GM18517 (cell line): Measurements from ENCODE around the gene PCIF1.
"Not testable (repeated sequence)": the region's sequence is repeated elsewhere in the genome, so short reads cannot be mapped to it uniquely, and the experiment has no call there.

Experiments
- ATAC-seq: cut with Tn5 transposase; IDR thresholded peaks from one replicate; pipeline ENCODE4 v1.9.1; 2021; ENCODE audit warnings: mild to moderate bottlenecking, moderate library complexity; ENCODE audit not compliant: unreplicated experiment

Gene PCIF1

GRCh38 chr20:45921337-45922189, 12.9 kb upstream of the PCIF1 start:
- ATAC-seq: no peak

GRCh38 chr20:45924391-45925261, 9.9 kb upstream of the PCIF1 start:
- ATAC-seq: no peak

GRCh38 chr20:45925821-45926506, 8.5 kb upstream of the PCIF1 start:
- no peak for ATAC-seq

GRCh38 chr20:45926731-45927070, 7.8 kb upstream of the PCIF1 start:
- no peak for ATAC-seq

GRCh38 chr20:45927071-45927878, 7.2 kb upstream of the PCIF1 start:
- no peak for ATAC-seq

GRCh38 chr20:45931680-45932079, 2.8 kb upstream of the PCIF1 start:
- ATAC-seq: not testable (repeated sequence)

- ATAC-seq: no peak
These were observed 1.0 kb upstream of the PCIF1 start for GRCh38 chr20:45933266-45934045.

GRCh38 chr20:45934046-45934585, 367 bp upstream of the PCIF1 start:
- no peak for ATAC-seq

- no peak for ATAC-seq
These were observed 1.0 kb downstream of the PCIF1 start for GRCh38 chr20:45935416-45936046.

- no peak for ATAC-seq
These were observed 3.3 kb downstream of the PCIF1 start for GRCh38 chr20:45937765-45938164.

GRCh38 chr20:45938727-45939438, 4.4 kb downstream of the PCIF1 start:
- ATAC-seq: no peak

GRCh38 chr20:45940053-45940452, 5.6 kb downstream of the PCIF1 start:
- ATAC-seq: no peak

- ATAC-seq: no peak
These were observed 6.0 kb downstream of the PCIF1 start for GRCh38 chr20:45940469-45940868.

GRCh38 chr20:45943613-45944012, 9.1 kb downstream of the PCIF1 start:
- no peak for ATAC-seq

- no peak for ATAC-seq
These were observed 9.9 kb downstream of the PCIF1 start for GRCh38 chr20:45944151-45944964.

- no peak for ATAC-seq
These were observed 10.6 kb downstream of the PCIF1 start for GRCh38 chr20:45944965-45945677.

- ATAC-seq: no peak
These were observed 11.2 kb downstream of the PCIF1 start for GRCh38 chr20:45945678-45946148.
